Measurements from ENCODE around the gene HABP2.

HABP2 gene

DNA sequence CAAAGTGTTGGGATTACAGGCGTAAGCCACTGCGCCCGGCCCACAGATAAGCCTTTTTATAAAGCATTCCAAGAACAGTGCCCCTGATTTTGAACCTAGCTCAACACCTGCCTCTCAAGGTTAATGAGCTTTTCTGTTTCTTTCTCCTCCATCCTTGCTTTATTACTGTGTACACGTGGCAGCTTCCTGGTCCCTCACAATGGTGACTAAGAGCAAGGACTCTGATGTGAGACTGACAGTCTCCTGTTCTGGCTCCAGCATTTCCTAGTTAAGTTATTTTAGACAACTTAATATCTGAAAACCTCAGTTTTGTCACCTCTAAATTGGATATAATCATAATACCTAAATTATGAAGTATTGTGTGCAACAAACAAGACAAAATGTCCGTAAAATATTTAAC lies 9.9 kb downstream of the HABP2 start:
- no peak overlapping the region for H3K4me3 ChIP-seq (replicated peaks; ENCODE audit: low read depth, low read length)
- TF ChIP-seq, protein P1, sequence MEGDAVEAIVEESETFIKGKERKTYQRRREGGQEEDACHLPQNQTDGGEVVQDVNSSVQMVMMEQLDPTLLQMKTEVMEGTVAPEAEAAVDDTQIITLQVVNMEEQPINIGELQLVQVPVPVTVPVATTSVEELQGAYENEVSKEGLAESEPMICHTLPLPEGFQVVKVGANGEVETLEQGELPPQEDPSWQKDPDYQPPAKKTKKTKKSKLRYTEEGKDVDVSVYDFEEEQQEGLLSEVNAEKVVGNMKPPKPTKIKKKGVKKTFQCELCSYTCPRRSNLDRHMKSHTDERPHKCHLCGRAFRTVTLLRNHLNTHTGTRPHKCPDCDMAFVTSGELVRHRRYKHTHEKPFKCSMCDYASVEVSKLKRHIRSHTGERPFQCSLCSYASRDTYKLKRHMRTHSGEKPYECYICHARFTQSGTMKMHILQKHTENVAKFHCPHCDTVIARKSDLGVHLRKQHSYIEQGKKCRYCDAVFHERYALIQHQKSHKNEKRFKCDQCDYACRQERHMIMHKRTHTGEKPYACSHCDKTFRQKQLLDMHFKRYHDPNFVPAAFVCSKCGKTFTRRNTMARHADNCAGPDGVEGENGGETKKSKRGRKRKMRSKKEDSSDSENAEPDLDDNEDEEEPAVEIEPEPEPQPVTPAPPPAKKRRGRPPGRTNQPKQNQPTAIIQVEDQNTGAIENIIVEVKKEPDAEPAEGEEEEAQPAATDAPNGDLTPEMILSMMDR (IDR thresholded peaks at IDR 0.05; ENCODE audit: insufficient read depth, low read length, poor library complexity, severe bottlenecking) = no peak
- DNase-seq (ENCODE audit: extremely low read depth, insufficient read length) = no peak
- H3K36me3 ChIP-seq (ENCODE audit: control insufficient read depth, insufficient read depth, low read length) = no peaks in the 10 kb centered on the region
- no peaks in the 10 kb centered on the region; the same call in 1 of the 2 replicates for H3K27me3 ChIP-seq (replicated peaks; ENCODE audit: control insufficient read depth, insufficient read depth, low read length)

DNA sequence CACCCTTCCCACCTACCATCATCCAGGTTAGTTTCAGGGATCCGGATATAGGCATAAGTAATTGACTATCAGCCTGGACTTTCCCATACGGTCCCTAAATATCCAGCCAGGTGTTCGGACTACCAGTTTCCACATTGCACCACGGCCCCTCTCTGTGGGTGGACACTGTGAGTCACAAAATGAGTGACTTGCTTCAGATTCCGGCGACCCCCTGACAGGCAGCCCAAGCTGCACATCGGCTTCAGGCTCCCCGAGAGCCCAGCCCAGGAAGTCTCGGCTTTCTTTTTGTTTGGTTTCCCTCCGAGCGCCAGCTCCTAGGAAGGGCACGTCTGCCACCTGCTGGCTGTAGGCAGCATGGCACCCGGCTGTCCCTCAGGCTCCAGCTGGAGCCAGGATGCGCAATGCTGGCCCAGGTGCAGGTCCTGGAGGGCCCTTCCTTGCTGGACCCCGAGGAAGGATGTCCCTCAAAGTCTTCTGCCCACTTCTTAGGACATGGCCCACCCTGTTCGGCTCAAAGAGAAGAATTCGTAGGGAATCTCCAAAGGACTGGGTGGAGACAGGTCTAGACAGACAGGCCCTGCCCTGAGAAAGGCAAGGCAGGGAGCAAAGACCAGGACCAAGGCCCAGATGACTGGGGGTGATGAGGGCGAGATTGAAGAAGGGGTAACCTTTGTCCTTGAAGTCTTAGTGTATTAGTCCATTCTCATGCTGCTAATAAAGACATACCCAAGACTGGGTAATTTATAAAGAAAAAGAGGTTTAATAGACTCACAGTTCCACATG lies 10.6 kb downstream of the HABP2 start:
- TF ChIP-seq, protein P1 (IDR thresholded peaks at IDR 0.05; ENCODE audit: insufficient read depth, low read length, poor library complexity, severe bottlenecking) = peak; percentile 99
- peak; percentile 46 for DNase-seq (ENCODE audit: extremely low read depth, insufficient read length)
- Histone ChIP-seq H3K27me3 (replicated peaks; ENCODE audit: control insufficient read depth, insufficient read depth, low read length) (no peaks in the 10 kb centered on the region), H3K36me3 (ENCODE audit: control insufficient read depth, insufficient read depth, low read length) (no peaks in the 10 kb centered on the region), H3K4me3 (replicated peaks; ENCODE audit: low read depth, low read length) (no peak overlapping the region)

DNA sequence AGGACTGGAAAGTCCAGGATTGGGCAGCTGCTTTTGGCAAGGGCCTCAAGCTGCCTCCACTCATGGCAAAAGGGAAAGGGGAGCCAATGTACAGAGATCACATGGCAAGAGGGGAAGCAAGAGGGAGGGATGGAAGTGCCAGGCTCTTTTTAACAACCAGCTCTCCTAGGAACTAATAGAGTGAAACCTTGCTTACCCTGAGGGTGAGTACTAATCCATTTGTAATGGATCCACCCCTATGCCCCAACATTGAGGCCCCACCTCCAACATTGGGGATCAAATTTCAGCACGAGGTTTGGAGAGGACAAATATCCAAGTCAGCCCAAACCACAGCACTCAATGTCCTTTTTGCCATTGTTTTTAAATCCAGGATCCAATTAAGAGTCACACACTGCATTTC lies 12.5 kb downstream of the HABP2 start:
- no peaks in the 10 kb centered on the region for H3K36me3 ChIP-seq (ENCODE audit: control insufficient read depth, insufficient read depth, low read length)
- TF ChIP-seq, protein P1 (IDR thresholded peaks at IDR 0.05; ENCODE audit: insufficient read depth, low read length, poor library complexity, severe bottlenecking) = no peak
- no peak overlapping the region for H3K4me3 ChIP-seq (replicated peaks; ENCODE audit: low read depth, low read length)
- no peaks in the 10 kb centered on the region for H3K27me3 ChIP-seq (replicated peaks; ENCODE audit: control insufficient read depth, insufficient read depth, low read length)
- no peak for DNase-seq (ENCODE audit: extremely low read depth, insufficient read length)

DNA sequence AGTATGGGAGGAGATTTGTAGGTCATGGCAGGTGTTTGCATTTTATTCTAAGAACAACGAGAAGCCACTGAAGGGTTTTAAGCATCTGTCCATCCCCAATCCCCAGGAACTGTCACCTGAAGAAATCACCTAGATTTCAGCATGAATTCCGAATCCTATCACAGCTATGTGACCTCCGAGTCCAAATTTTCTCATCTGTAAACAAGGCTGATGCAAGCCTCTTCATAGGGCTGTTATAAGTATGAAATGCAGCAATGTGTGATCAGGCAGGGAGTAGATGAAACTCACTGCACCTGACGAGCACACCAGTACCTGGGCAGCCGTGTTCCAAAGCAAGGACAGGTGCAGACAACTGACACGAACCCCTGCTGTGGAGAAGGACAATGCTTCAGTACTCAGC lies 14.0 kb downstream of the HABP2 start:
- DNase-seq (ENCODE audit: extremely low read depth, insufficient read length) = no peak

DNA sequence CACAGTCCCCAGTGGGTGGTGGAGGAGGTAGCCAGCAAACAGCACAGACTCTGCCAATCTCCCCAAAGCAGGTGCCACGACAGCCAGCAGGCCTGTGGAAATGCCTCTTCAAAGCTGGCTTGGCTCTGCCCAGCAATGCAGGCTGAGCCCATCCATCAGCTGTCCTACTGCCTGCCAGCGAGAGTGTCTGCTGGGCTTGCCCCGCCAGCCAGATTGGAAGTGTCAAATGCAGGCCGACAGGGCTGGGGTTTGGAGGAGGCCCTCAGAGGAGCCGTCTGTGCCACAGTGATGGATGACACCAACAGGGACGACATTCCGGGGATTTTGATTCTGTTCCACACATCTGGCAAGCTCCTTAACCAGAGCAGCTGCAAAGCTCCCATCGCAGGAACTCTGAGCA lies 16.7 kb downstream of the HABP2 start:
- TF ChIP-seq, protein P1 (IDR thresholded peaks at IDR 0.05; ENCODE audit: insufficient read depth, low read length, poor library complexity, severe bottlenecking) = no peak
- H3K36me3 ChIP-seq (ENCODE audit: control insufficient read depth, insufficient read depth, low read length) = no peaks in the 10 kb centered on the region
- H3K27me3 ChIP-seq (replicated peaks; ENCODE audit: control insufficient read depth, insufficient read depth, low read length) = peaks cover 2% of the 10 kb centered on the region; the same call in 1 of the 2 replicates
- H3K4me3 ChIP-seq (replicated peaks; ENCODE audit: low read depth, low read length) = no peak overlapping the region
- DNase-seq (ENCODE audit: extremely low read depth, insufficient read length) = no peak

More for the DNA sequence above, 14.0 kb downstream of the HABP2 start:
- TF ChIP-seq, protein P1 (IDR thresholded peaks at IDR 0.05; ENCODE audit: insufficient read depth, low read length, poor library complexity, severe bottlenecking) = no peak
- H3K27me3 ChIP-seq (replicated peaks; ENCODE audit: control insufficient read depth, insufficient read depth, low read length) = no peaks in the 10 kb centered on the region
- H3K4me3 ChIP-seq (replicated peaks; ENCODE audit: low read depth, low read length) = no peak overlapping the region
- H3K36me3 ChIP-seq (ENCODE audit: control insufficient read depth, insufficient read depth, low read length) = no peaks in the 10 kb centered on the region

Measured in GM06990 (cell line).